Natural killer cell (primary cell): ENCODE results near the gene IL11RA. TPM values are rescaled to one million over a fixed set of nuclear protein-coding genes. Genes with fewer than 3 reads are reported as not detected.

Experiments used
- ATAC-seq, 3 donors: fragments of 150-1000 bp in 2 of 3; fragments of 200-7000 bp in 1 of 3; cut with Tn5 transposase; 1 replicate in 1 of 3; 2 replicates in 2 of 3; pipeline ENCODE4 v1.10.0; 2021; ENCODE audit warnings: mild to moderate bottlenecking in 2 of 3, moderate library complexity in 2 of 3
- DNase-seq, 2 donors: peaks; one replicate each; pipeline versions ENCODE4 v3.0.0 to v3.0.0-alpha.2; 2013 to 2021; ENCODE audit warnings: mixed read lengths in 1 of 2
- H3K27ac ChIP-seq: one replicate; pipeline ENCODE4 v1.5.1; 2013; ENCODE audit warnings: mild to moderate bottlenecking, low read length
- H3K27me3 ChIP-seq: one replicate; pipeline ENCODE4 v1.6.1; 2013; ENCODE audit warnings: low read length; ENCODE audit not compliant: control insufficient read depth, insufficient read depth
- H3K36me3 ChIP-seq: one replicate; pipeline ENCODE4 v1.6.1; 2013; ENCODE audit warnings: low read length; ENCODE audit not compliant: control insufficient read depth, insufficient read depth
- H3K4me1 ChIP-seq: one replicate; pipeline ENCODE4 v1.6.1; 2013; ENCODE audit warnings: low read length; ENCODE audit not compliant: control insufficient read depth, insufficient read depth
- H3K4me3 ChIP-seq: one replicate; pipeline ENCODE4 v1.5.1; 2013; ENCODE audit warnings: low read length
- H3K9me3 ChIP-seq: one replicate; pipeline ENCODE4 v1.6.1; 2013; ENCODE audit warnings: low read length; ENCODE audit not compliant: control insufficient read depth, insufficient read depth
- H3K27ac Mint-ChIP-seq, 2 donors: one replicate each; pipeline ENCODE4 v1.8.0; 2022; ENCODE audit warnings: mild to moderate bottlenecking in 2 of 2, mixed read lengths in 2 of 2, moderate library complexity in 1 of 2
- H3K27me3 Mint-ChIP-seq, 2 donors: one replicate each; pipeline ENCODE4 v1.8.0; 2022; ENCODE audit warnings: low read depth in 2 of 2, mixed read lengths in 2 of 2
- H3K36me3 Mint-ChIP-seq: one replicate; pipeline ENCODE4 v1.8.0; 2022; ENCODE audit warnings: mixed read lengths
- H3K4me1 Mint-ChIP-seq, 2 donors: one replicate each; pipeline ENCODE4 v1.8.0; 2022; ENCODE audit warnings: mixed read lengths in 2 of 2
- H3K4me3 Mint-ChIP-seq: one replicate; pipeline ENCODE4 v1.8.0; 2022; ENCODE audit warnings: mild to moderate bottlenecking, moderate library complexity, mixed read lengths
- H3K9me3 Mint-ChIP-seq, 2 donors: one replicate each; pipeline ENCODE4 v1.8.0; 2022; ENCODE audit warnings: mixed read lengths in 2 of 2
- CTCF ChIP-seq: fragments of 200-600 bp; IDR thresholded peaks from one replicate; pipeline ENCODE4 v1.8.0; 2022; ENCODE audit warnings: antibody characterized with exemption
- WGBS: methylation state at CpG from one replicate; pipeline ENCODE4 v1.1.7; 2013; ENCODE audit warnings: missing lambda C conversion rate; ENCODE audit not compliant: insufficient coverage; 5-methylcytosine and 5-hydroxymethylcytosine counted together
- intact Hi-C: fragments of 100-400 bp; cut with micrococcal nuclease; formaldehyde crosslinking; loops from one replicate; pipeline ENCODE4 v1.14.2; 2022
- total RNA-seq, 4 donors: library from RNA; stranded (reverse); fragments of 120-200 nt in 1 of 4; gene quantifications; one replicate each; pipeline versions ENCODE4 v1.2.3 to v1.2.4, GENCODE V29; 2013 to 2022

The IL11RA gene
- total RNA-seq, 3 donors from 2014 or later (not counting 1 experiment from before 2014, with no cell fraction given): 64.2 to 91.1 (median 66.1) TPM

GRCh38 chr9:34684145-34684544 lies 32.2 kb downstream of the IL11RA start:
- TF ChIP-seq CTCF: no peak
- Histone ChIP-seq H3K4me1 (no peaks in the 10 kb centered on the region), H3K4me3 (no peak overlapping the region), H3K27me3 (no peaks in the 10 kb centered on the region), H3K36me3 (no peaks in the 10 kb centered on the region), H3K27ac (no peak overlapping the region), H3K9me3 (no peaks in the 10 kb centered on the region)
- Mint-ChIP-seq H3K9me3 (no peaks in the 10 kb centered on the region), H3K4me3 (no peak overlapping the region), H3K4me1 (peaks cover 8 to 10% of the 10 kb centered on the region in 2 donors), H3K27ac (no peak overlapping the region), H3K27me3 (peaks cover 0 to 3% of the 10 kb centered on the region in 2 donors), H3K36me3 (no peaks in the 10 kb centered on the region)
- DNase-seq (no peak), ATAC-seq (no peak)
- intact Hi-C loops: no loop called here
- 82% methylated on average over 4 of the region's 4 CpGs for WGBS

- Mint-ChIP-seq H3K27me3 (peaks cover 0 to 3% of the 10 kb centered on the region in 2 donors), H3K36me3 (no peaks in the 10 kb centered on the region), H3K4me3 (no peak overlapping the region), H3K9me3 (no peaks in the 10 kb centered on the region), H3K27ac (no peak overlapping the region), H3K4me1 (peaks cover 8 to 10% of the 10 kb centered on the region in 2 donors)
- Histone ChIP-seq H3K4me1 (no peaks in the 10 kb centered on the region), H3K9me3 (no peaks in the 10 kb centered on the region), H3K27ac (no peak overlapping the region), H3K4me3 (no peak overlapping the region), H3K36me3 (no peaks in the 10 kb centered on the region), H3K27me3 (no peaks in the 10 kb centered on the region)
- intact Hi-C loops: no loop called here
- no peak for DNase-seq
- no peak for TF ChIP-seq CTCF
- no peak for ATAC-seq
- 100% methylated on average over 2 of the region's 4 CpGs for WGBS
Observed at GRCh38 chr9:34684816-34685215, 32.8 kb downstream of the IL11RA start.

- Histone ChIP-seq H3K36me3 (no peaks in the 10 kb centered on the region), H3K27ac (no peak overlapping the region), H3K4me1 (no peaks in the 10 kb centered on the region), H3K27me3 (no peaks in the 10 kb centered on the region), H3K9me3 (no peaks in the 10 kb centered on the region), H3K4me3 (no peak overlapping the region)
- DNase-seq: no peak
- intact Hi-C loops: no loop called here
- TF ChIP-seq CTCF: no peak
- Mint-ChIP-seq H3K4me1 (peaks cover 8 to 10% of the 10 kb centered on the region in 2 donors), H3K27me3 (peaks cover 0 to 3% of the 10 kb centered on the region in 2 donors), H3K36me3 (no peaks in the 10 kb centered on the region), H3K27ac (no peak overlapping the region), H3K9me3 (no peaks in the 10 kb centered on the region), H3K4me3 (no peak overlapping the region)
- ATAC-seq: no peak
- 75% methylated on average over 4 of the region's 4 CpGs for WGBS
Observed at GRCh38 chr9:34685591-34685990, 33.6 kb downstream of the IL11RA start.

- no peak for TF ChIP-seq CTCF
- ATAC-seq (no peak), DNase-seq (no peak)
- peaks cover 0 to 3% of the 10 kb centered on the region in 2 donors for H3K27me3 Mint-ChIP-seq
- Histone ChIP-seq H3K4me3 (no peak overlapping the region), H3K36me3 (no peaks in the 10 kb centered on the region), H3K4me1 (no peaks in the 10 kb centered on the region), H3K9me3 (no peaks in the 10 kb centered on the region), H3K27ac (no peak overlapping the region), H3K27me3 (no peaks in the 10 kb centered on the region)
- intact Hi-C loops: no loop called here
- no peak overlapping the region for H3K4me3 Mint-ChIP-seq
- H3K4me1 Mint-ChIP-seq: peaks cover 8 to 10% of the 10 kb centered on the region in 2 donors
- H3K36me3 Mint-ChIP-seq: no peaks in the 10 kb centered on the region
- no peak overlapping the region for H3K27ac Mint-ChIP-seq
- H3K9me3 Mint-ChIP-seq: no peaks in the 10 kb centered on the region
- WGBS: 90% methylated on average over 5 of the region's 5 CpGs
Observed at GRCh38 chr9:34686231-34686630, 34.2 kb downstream of the IL11RA start.
